HG02642 (cell line): Measurements from ENCODE around the gene UVRAG.
"Not testable (repeated sequence)": the region's sequence is repeated elsewhere in the genome, so short reads cannot be mapped to it uniquely, and the experiment has no call there.

Experiments
- ATAC-seq: cut with Tn5 transposase; IDR thresholded peaks from one replicate; pipeline ENCODE4 v1.9.1; 2021; ENCODE audit warnings: mild to moderate bottlenecking; ENCODE audit not compliant: unreplicated experiment, poor library complexity

Gene UVRAG

DNA sequence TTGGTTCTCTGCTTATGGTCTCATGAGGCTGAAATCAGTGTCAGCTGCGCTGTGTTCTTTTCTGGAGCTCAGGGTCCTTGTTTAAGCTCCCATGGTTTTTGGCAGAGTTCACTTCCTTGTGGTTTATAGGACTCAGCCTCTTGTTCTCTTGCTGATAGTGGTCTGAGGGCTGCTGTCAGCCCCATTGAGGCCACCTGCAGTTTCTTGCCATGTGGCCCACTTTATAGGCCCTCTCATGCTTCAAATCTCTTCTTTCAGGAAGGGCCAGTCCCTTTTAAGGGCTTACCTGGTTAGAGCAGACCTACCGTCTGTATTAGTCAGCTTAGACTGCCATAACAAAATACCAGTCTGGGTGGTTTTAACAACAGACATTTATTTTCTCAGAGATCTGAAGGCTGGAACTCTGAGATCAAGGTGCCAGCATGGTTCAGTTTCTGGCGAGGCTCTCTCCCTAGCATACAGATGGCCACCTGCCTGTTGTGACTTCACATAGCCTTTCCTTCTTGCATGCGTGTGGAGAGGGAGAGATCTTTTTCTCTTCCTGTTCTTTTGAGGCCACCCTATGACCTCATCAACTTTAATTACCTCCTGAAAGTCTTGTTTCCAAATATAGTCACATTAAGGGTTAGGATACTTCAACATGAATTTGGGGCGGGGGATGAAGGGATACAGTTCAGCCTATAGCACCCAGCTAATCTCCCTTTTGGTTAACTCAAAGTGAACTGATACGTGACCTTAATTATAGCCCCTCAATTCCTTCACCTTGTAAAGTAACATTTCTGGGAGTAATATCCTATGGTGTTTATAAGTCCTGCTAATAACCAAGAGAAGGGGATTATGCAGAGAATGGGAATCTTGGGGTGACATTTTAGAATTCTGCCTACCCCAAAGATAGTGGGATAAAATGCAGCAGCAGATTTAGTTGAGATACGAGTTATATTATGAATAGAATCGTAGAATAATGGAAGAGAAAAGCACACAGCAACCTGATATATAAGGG lies 131.8 kb downstream of the UVRAG start:
- ATAC-seq = no peak

DNA sequence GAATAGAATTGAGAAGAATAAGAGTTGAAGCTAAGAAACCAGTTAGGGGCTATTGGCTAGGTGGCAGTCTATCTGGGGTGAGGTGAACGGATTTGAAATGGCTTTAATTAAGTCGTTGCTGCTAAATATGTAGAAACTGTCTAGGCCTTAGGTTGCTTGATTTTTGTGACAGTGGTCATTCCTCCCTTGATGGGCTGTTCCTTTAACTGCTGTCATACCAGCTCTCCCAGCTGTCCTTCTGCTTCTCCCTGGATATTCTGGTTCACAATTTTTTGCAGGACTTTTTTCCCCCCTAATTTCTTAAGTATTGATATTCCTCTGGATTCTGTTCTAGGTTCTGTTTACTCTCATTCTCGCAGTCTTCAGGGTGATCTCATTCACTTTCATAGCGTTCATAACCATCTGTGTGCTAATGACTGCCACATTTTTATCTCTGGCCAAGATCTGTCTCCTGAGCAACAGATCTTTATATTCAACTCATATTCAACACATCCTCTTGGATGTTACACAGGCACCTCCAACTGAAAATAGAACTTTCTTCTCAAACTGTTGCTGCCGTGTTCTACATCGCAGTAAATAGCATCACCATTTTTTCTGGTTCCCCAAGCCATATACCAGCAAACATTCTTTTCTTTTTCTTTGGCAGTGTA lies 134.1 kb downstream of the UVRAG start:
- ATAC-seq = no peak

- ATAC-seq = no peak
Observed at GRCh38 chr11:75950141-75950540, 135.1 kb downstream of the UVRAG start.

DNA sequence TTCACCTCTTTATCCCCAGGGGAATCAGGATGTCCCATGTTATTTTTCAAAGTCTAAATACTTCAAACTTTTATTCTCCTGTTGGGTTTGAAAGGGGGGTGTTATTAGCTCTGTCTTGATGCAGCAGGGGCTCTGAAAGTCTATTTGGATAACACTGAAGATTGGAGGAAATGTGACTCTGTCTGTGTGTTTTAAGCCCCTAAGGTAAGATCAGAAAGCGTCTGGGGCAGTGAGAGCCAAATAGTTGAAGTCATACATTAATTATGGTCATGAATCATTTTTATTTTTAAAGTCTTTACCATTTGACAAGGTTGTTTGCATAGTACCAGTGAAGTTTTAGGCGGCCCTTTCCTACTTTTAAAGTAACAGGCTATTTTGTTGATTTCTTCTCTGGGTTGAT lies 139.0 kb downstream of the UVRAG start:
- no peak for ATAC-seq

DNA sequence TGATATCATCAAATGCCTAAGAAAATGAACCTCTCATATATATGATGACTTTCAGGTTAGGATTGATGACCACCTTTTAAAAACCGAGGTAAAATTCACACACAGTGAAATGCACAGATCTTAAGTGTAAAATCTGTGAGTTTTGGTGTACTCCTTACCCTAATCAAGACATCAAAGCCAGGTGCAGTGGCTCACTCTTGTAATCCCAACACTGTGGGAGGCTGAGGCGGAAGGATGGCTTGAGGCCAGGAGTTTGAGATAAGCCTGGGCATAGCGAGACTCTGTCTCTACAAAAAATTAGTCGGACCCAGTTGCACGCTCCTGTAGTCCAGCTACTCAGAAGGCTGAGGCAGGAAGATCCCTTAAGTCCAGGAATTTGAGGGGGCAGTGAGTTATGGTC lies 140.4 kb downstream of the UVRAG start:
- no peak for ATAC-seq

GRCh38 chr11:75959540-75959939 lies 144.5 kb downstream of the UVRAG start:
- no peak for ATAC-seq

DNA sequence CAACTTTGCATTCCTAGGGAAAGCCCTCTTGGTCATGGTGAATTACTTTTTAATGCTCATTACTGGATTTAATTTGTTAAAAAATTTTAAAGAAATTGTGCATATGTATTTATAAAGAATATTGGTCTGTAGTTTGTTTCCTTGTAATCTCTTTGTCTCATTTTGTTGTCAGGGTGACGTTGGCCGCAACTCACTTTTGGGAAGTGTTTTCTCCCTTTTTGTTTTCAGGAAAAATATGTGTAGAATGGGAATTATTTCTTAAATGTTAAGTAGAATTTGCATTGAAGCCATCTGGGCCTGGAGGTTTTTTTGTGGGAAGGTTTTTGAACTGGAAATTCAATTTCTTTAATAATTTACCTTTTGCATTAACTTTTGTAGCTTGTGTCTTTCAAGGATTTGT lies 149.1 kb downstream of the UVRAG start:
- no peak for ATAC-seq

DNA sequence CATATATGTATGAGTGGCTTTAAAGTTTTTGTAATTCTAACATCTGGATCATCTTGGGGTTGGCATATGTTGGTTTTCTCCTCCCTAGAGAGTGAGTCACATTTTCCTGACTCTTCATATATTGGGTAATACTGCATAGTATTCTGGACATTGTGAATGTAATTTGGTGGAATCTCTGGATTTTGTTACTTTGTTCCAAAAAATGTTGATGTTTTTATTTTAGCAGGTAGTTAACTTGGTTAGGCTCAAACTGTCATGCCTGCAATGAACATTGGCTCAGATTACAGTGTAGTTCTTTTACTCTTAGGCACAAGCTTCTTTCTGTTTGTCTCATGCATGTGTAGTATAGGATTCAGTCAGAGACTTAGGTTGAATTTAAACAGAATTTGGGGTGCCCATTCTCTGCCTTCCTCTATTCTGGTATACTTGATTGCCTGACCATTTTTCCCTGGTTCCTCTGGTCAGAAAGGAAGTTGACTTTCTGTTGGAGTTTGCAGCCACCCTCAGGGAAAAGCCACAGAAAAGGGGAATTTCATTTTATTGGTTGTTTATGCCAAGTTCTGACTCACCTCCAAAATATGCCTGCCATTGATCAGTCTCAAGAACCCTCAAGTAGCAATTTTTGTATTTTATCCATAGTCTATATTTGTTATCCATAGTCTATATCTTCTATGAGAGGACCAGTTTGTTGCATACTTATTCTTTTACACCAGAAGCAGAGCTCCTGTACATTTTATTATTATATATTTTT lies 151.7 kb downstream of the UVRAG start:
- no peak for ATAC-seq

- ATAC-seq = no peak
Observed at GRCh38 chr11:75968021-75968625, 153.1 kb downstream of the UVRAG start.

DNA sequence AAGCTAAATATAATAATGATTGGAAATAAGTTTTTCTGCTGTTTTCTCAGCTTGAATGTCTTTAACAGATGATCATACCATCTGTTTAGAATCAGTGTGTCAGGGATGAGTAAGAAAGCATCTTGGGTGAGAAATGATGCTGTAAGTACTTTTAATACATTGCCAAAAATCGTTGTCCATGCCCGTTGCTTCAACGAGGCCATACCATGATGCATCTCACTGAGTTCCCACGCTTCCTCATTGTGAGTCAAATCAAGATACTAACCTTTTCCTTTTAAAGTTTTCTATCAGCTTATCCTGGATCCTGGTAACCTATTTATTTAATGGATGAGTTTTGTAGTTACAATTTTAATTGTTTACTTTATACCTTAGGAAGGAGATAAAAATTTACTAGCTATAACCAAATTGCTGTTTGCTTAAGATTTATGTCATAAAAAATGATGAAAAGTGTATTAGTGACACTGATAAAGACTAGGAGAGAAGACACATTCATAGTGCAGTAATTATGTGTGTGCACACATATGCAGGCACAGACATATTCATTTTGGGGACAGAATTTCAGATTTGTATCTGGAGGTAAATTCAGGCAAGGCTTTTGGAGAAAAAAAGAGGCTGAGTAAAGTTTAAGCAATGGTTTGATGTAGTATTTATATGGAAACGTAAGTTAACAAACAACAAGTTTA lies 154.8 kb downstream of the UVRAG start:
- ATAC-seq = no peak

- ATAC-seq = not testable (repeated sequence)
Observed at GRCh38 chr11:75973710-75974109, 158.7 kb downstream of the UVRAG start.

- ATAC-seq = not testable (repeated sequence)
Observed at GRCh38 chr11:75979075-75979474, 164.1 kb downstream of the UVRAG start.

GRCh38 chr11:75979479-75980027 lies 164.5 kb downstream of the UVRAG start:
- ATAC-seq = not testable (repeated sequence)

DNA sequence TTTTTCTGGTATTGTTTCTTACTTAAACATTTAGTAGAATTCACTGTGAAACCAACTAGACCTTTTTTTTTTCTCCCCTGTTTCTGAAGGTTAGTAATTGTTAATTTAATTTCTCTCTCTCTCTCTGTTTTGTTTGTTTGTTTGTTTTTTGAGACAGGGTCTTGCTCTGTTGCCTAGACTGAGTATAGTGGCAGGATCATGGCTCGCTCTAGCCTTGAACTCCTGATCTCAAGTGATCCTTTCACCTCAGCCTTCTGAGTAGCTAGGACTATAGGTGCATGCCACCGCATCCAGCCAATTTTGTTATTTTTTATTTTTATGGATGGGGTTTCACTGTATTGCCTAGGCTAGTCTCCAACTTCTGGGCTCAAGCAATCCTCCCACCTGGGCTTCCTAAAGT lies 165.0 kb downstream of the UVRAG start:
- ATAC-seq = no peak

GRCh38 chr11:75981546-75981945 lies 166.5 kb downstream of the UVRAG start:
- ATAC-seq = no peak

DNA sequence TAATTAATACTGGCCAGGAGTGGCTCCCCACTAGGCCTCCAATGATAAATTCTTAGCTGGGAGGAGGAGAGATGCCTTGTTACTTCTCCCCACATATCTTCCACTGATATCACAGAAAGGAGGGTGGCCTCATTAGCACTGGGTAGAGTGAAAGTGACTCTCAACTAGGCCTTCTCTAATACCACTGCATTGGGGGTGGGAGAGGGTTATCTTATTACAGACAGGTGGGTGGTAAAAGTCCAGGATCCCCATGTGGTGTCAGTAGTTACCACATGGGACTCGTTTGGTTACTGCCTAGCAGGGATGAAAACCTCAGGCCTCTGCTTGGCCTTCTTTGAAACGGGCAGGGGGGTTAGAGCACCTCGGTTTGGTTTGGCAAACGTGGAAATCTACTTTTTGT lies 167.3 kb downstream of the UVRAG start:
- no peak for ATAC-seq

- ATAC-seq = no peak
Observed at GRCh38 chr11:75986966-75987365, 172.0 kb downstream of the UVRAG start.

DNA sequence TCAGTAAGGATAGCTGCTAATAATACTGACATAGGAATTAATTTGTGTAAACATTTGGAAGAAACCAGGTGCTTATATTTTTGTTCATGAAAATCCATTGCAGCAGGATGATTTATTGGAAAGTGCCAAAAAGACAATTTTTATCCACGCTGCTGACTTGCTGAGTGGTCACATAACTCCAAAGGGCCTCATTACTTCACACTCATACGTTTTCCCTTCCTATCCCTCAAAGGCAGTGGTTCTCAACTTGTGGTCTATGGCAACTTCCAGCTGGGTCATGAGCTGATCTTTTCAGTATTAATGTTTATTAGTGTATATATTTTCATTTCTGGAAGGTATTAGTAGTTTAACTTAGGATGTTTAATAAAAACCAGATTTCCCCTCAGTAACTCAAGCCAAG lies 178.1 kb downstream of the UVRAG start:
- ATAC-seq = no peak

DNA sequence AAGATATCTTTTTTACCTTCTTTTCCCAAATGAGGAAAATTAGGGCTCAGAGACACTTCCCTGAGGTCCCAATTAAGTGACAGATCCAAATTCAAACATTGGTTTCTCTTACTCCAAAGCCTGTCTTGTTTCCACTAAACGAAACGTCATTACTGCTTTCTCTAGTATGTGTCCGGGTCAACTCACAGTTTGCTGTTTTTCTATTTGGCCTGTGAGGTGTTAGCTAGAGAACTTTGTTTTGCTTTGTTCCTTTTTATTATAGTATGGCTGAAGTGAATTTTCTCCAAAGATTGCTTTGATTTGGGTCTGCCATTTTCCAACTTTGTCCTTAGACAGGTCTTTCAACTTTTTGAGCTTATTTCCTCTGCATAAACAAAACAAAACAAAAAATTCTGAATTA lies 179.6 kb downstream of the UVRAG start:
- ATAC-seq = no peak
